Stimulated activated CD8-positive, alpha-beta memory T cell treated with anti-CD3 and anti-CD28 coated beads, Interleukin-12 subunit alpha, Interleukin-12 subunit beta, amount 100 ng/mL, for 1 hour (primary cell): ENCODE results near the gene PRKCB.

ENCODE experiments used
- DNase-seq: peaks from one replicate; pipeline ENCODE4 v3.0.0-alpha.2; 2020; ENCODE audit warnings: low read depth

Gene PRKCB

GRCh38 chr16:23968176-23968575, 132.4 kb downstream of the PRKCB start:
- no peak for DNase-seq

- DNase-seq: no peak
These were observed 133.9 kb downstream of the PRKCB start for GRCh38 chr16:23969468-23970297.

GRCh38 chr16:23974223-23974622, 138.4 kb downstream of the PRKCB start:
- DNase-seq: no peak

GRCh38 chr16:23975293-23975692, 139.5 kb downstream of the PRKCB start:
- no peak for DNase-seq

GRCh38 chr16:23976091-23976490, 140.3 kb downstream of the PRKCB start:
- DNase-seq: no peak

GRCh38 chr16:23976524-23976923, 140.7 kb downstream of the PRKCB start:
- no peak for DNase-seq

- DNase-seq: no peak
These were observed 143.7 kb downstream of the PRKCB start for GRCh38 chr16:23979441-23979840.

GRCh38 chr16:23979982-23980381, 144.2 kb downstream of the PRKCB start:
- no peak for DNase-seq

GRCh38 chr16:23981429-23982399, 145.9 kb downstream of the PRKCB start:
- no peak for DNase-seq

GRCh38 chr16:23986455-23986854, 150.7 kb downstream of the PRKCB start:
- no peak for DNase-seq

- no peak for DNase-seq
These were observed 151.7 kb downstream of the PRKCB start for GRCh38 chr16:23987443-23987842.

GRCh38 chr16:23990507-23990906, 154.7 kb downstream of the PRKCB start:
- no peak for DNase-seq

- DNase-seq: no peak
These were observed 155.3 kb downstream of the PRKCB start for GRCh38 chr16:23991066-23991465.

GRCh38 chr16:23994615-23995014, 158.8 kb downstream of the PRKCB start:
- no peak for DNase-seq

GRCh38 chr16:23996258-23996955, 160.6 kb downstream of the PRKCB start:
- DNase-seq: no peak

GRCh38 chr16:23998771-23999170, 163.0 kb downstream of the PRKCB start:
- DNase-seq: no peak

- no peak for DNase-seq
These were observed 163.9 kb downstream of the PRKCB start for GRCh38 chr16:23999663-24000062.

GRCh38 chr16:24001710-24002109, 165.9 kb downstream of the PRKCB start:
- no peak for DNase-seq

- no peak for DNase-seq
These were observed 166.8 kb downstream of the PRKCB start for GRCh38 chr16:24002619-24003018.

GRCh38 chr16:24005577-24005976, 169.8 kb downstream of the PRKCB start:
- DNase-seq: no peak

GRCh38 chr16:24007391-24007790, 171.6 kb downstream of the PRKCB start:
- DNase-seq: no peak

- DNase-seq: no peak
These were observed 172.2 kb downstream of the PRKCB start for GRCh38 chr16:24007934-24008333.
